Hepatocyte (in vitro differentiated cells): ENCODE data around the gene ME2. TPM values are rescaled to one million over a fixed set of nuclear protein-coding genes. Genes with fewer than 3 reads are reported as not detected.
"Not testable (repeated sequence)": the region's sequence is repeated elsewhere in the genome, so short reads cannot be mapped to it uniquely, and the experiment has no call there.

ENCODE experiments used
- DNase-seq: peaks from one replicate; pipeline ENCODE4 v3.0.0-alpha.2; 2016; ENCODE audit warnings: low spot score
- H2AFZ ChIP-seq: fragments of 200-600 bp; sonication (generic); 2 replicates; pipeline ENCODE4 v1.6.0; 2016; ENCODE audit warnings: antibody characterized with exemption, mild to moderate bottlenecking
- H3K27ac ChIP-seq: fragments of 200-600 bp; sonication (generic); 2 replicates; pipeline ENCODE4 v1.5.1; 2016; ENCODE audit warnings: mild to moderate bottlenecking
- H3K27me3 ChIP-seq: fragments of 200-600 bp; sonication (generic); 2 replicates; pipeline ENCODE4 v1.6.1; 2016
- H3K36me3 ChIP-seq: fragments of 200-600 bp; sonication (generic); replicated peaks from 2 replicates; pipeline ENCODE4 v1.5.1; 2016; ENCODE audit warnings: low read depth; ENCODE audit not compliant: insufficient read depth
- H3K4me1 ChIP-seq: fragments of 200-600 bp; sonication (generic); 2 replicates; pipeline ENCODE4 v1.5.1; 2016; ENCODE audit warnings: mild to moderate bottlenecking, moderate library complexity; ENCODE audit not compliant: insufficient read depth
- H3K4me2 ChIP-seq: fragments of 200-600 bp; sonication (generic); 2 replicates; pipeline ENCODE4 v1.6.0; 2016
- H3K4me3 ChIP-seq: fragments of 200-600 bp; sonication (generic); 2 replicates; pipeline ENCODE4 v1.5.1; 2016; ENCODE audit warnings: mild to moderate bottlenecking
- H3K79me2 ChIP-seq: fragments of 200-600 bp; sonication (generic); 2 replicates; pipeline ENCODE4 v1.6.0; 2017; ENCODE audit warnings: mild to moderate bottlenecking
- H3K9me2 ChIP-seq: fragments of 200-600 bp; sonication (generic); replicated peaks from 2 replicates; pipeline ENCODE4 v1.6.0; 2017; ENCODE audit warnings: mild to moderate bottlenecking; ENCODE audit not compliant: insufficient read depth
- H3K9me3 ChIP-seq: fragments of 200-600 bp; sonication (generic); 2 replicates; pipeline ENCODE4 v1.5.1; 2016; ENCODE audit warnings: low read depth, mild to moderate bottlenecking
- H4K20me1 ChIP-seq: fragments of 200-600 bp; sonication (generic); 2 replicates; pipeline ENCODE4 v1.6.0; 2016; ENCODE audit warnings: mild to moderate bottlenecking; ENCODE audit not compliant: insufficient read depth, poor library complexity, severe bottlenecking
- EZH2 ChIP-seq: fragments of 200-600 bp; sonication (generic); IDR thresholded peaks from 2 replicates; pipeline ENCODE4 v1.6.1; 2016; ENCODE audit warnings: antibody characterized with exemption, mild to moderate bottlenecking, borderline replicate concordance
- EZH2phosphoT487 ChIP-seq: fragments of 200-600 bp; sonication (generic); IDR thresholded peaks from one replicate; pipeline ENCODE4 v1.6.1; 2018; ENCODE audit warnings: antibody characterized with exemption, mild to moderate bottlenecking, low read depth, moderate library complexity; ENCODE audit not compliant: unreplicated experiment, severe bottlenecking
- WGBS: methylation state at CpG from one replicate; pipeline ENCODE4 v1.1.6; 2016; ENCODE audit warnings: low lambda C conversion rate; ENCODE audit errors: missing lambda C conversion rate; 5-methylcytosine and 5-hydroxymethylcytosine counted together
- polyA plus RNA-seq: library from polyadenylated mRNA; unstranded; fragments of >200 nt; fragmentation: Nextera tagmentation; extraction: Ambion mirVana; gene quantifications from 2 replicates; pipeline ENCODE4 v1.2.1, GENCODE V29; 2016
- total RNA-seq: library from RNA; depleted of rRNA; stranded (reverse); fragments of >200 nt; gene quantifications from 2 replicates; pipeline ENCODE4 v1.2.3, GENCODE V29; 2014
- TF ChIP-seq, protein P1 (sequence below): fragments of 200-600 bp; sonication (generic); IDR thresholded peaks from 2 replicates; pipeline ENCODE4 v1.5.1; 2016; ENCODE audit warnings: antibody characterized with exemption, mild to moderate bottlenecking; ENCODE audit not compliant: poor library complexity

ME2 gene
- total and polyA plus RNA-seq, 2 experiments from 2014 or later, result 33.6 to 45.8 TPM

DNA sequence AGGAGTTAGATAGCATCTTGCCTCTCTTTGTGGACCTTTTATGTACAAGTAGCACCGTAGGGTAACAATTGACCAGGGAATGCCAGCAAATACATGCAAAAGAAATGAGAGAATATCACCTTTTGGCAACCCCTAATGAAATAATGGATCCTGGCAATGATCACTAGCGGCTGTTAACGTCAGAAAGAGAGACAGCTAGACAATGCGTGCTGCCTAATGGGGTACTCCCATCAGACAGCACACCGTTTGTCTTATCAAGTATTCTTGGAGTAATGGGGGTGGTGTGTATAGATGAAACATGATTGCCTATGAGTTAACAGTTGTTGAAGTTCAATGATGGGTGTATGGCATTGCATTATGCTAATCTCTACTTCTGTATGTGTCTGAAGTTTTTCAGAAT lies 90.5 kb downstream of the ME2 start:
- Histone ChIP-seq H4K20me1 (no peaks in the 10 kb centered on the region), H3K9me3 (no peaks in the 10 kb centered on the region), H3K4me3 (no peak overlapping the region), H3K27ac (no peak overlapping the region), H3K36me3 (no peaks in the 10 kb centered on the region), H3K4me2 (peak overlapping the region; percentile 88), H3K9me2 (no peaks in the 10 kb centered on the region), H3K4me1 (peaks cover 12% of the 10 kb centered on the region), H3K27me3 (no peaks in the 10 kb centered on the region), H3K79me2 (peaks cover 20% of the 10 kb centered on the region), H2AFZ (no peak overlapping the region)
- WGBS, result 60% methylated on average over 5 of the region's 5 CpGs
- TF ChIP-seq EZH2 (no peak), EZH2phosphoT487 (no peak)
- TF ChIP-seq, protein P1, sequence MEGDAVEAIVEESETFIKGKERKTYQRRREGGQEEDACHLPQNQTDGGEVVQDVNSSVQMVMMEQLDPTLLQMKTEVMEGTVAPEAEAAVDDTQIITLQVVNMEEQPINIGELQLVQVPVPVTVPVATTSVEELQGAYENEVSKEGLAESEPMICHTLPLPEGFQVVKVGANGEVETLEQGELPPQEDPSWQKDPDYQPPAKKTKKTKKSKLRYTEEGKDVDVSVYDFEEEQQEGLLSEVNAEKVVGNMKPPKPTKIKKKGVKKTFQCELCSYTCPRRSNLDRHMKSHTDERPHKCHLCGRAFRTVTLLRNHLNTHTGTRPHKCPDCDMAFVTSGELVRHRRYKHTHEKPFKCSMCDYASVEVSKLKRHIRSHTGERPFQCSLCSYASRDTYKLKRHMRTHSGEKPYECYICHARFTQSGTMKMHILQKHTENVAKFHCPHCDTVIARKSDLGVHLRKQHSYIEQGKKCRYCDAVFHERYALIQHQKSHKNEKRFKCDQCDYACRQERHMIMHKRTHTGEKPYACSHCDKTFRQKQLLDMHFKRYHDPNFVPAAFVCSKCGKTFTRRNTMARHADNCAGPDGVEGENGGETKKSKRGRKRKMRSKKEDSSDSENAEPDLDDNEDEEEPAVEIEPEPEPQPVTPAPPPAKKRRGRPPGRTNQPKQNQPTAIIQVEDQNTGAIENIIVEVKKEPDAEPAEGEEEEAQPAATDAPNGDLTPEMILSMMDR, result no peak
- no peak for DNase-seq

DNA sequence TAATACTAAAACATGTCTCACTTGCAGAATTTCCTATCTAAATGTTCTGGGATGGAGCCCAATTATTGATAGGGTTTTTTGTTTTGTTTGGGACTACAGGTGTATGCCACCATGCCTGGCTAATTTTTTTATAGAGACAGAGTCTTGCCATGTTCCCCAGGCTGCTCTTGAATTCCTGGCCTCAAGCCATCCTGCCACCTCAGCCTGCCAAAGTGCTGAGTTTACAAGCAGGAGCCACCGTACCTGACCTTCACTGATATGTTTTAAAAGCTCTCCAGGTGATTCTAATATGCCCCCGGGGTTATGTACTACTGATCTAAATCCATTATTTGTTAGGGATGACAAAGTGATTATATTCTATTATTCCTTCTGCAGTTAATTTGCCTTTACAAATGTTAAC lies 91.1 kb downstream of the ME2 start:
- Histone ChIP-seq H3K27me3 (no peaks in the 10 kb centered on the region), H2AFZ (no peak overlapping the region), H3K27ac (no peak overlapping the region), H3K4me1 (peaks cover 12% of the 10 kb centered on the region), H4K20me1 (no peaks in the 10 kb centered on the region), H3K4me3 (no peak overlapping the region), H3K9me2 (no peaks in the 10 kb centered on the region), H3K4me2 (peak overlapping the region; percentile 88), H3K79me2 (peaks cover 20% of the 10 kb centered on the region), H3K36me3 (no peaks in the 10 kb centered on the region), H3K9me3 (no peaks in the 10 kb centered on the region)
- no peak for DNase-seq
- TF ChIP-seq, protein P1, result no peak
- TF ChIP-seq EZH2, result no peak
- TF ChIP-seq EZH2phosphoT487, result no peak
- 9% methylated on average over 2 of the region's 2 CpGs for WGBS

DNA sequence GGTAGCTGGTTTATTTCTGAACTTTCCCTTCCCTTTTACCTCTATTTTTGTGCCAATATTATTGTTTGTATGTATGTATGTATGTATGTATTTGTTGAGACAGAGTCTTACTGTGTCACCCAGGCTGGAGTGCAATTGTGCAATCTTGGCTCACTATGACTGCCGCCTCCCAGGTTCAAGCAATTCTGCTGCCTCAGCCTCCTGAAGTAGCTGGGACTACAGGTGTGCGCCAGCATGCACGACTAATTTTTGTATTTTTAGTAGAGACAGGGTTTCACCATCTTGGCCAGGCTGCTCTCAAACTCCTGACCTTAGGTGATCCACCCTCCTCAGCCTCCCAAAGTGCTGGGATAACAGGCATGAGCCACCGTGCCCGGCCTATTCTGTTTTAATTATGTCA lies 93.5 kb downstream of the ME2 start:
- H2AFZ ChIP-seq, H4K20me1 ChIP-seq, H3K27me3 ChIP-seq, H3K9me2 ChIP-seq, DNase-seq, H3K4me3 ChIP-seq, H3K36me3 ChIP-seq, H3K4me2 ChIP-seq, H3K9me3 ChIP-seq: not testable (repeated sequence)
- 88% methylated on average over 5 of the region's 5 CpGs for WGBS
- H3K27ac ChIP-seq, result peak overlapping the region; percentile 68
- H3K4me1 ChIP-seq, result peaks cover 12% of the 10 kb centered on the region
- H3K79me2 ChIP-seq, result peaks cover 20% of the 10 kb centered on the region

DNA sequence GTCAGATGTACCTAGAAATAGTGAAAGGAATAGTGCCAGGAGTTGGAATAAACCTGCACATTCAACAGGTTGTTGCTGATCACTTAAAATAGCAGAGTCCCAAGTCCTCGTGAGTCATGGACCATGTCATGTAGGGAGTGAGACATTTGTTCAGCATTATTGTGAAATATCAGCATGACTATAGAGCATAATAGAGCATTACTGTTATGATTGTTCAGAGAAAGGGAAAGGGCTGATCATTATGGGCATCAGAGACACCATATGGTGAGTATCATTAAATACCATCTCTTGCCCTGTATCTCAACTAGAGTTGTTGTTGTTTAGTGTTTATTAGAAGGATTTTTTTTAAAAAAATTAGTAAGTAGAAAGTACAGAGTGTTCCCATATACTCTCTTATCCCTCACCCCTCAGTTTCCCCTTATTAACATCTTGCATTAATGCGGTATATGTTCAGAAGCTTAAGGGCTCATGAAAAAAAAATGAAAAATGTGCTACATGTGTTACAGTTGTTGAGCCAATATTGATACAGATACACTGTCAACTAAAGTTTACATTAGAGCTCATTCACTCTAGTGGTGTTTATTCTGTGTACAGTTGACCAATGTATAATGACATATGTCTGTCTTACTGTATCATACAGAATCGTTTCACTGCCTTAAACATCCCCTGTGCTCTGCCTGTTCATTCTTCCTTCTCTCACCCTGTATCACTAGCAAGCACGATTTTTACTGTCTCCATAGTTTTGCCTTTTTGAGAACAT lies 94.6 kb downstream of the ME2 start:
- H3K9me2 ChIP-seq, result no peaks in the 10 kb centered on the region
- H3K4me1 ChIP-seq, result peaks cover 12% of the 10 kb centered on the region
- WGBS, result 85% methylated on average over 4 of the region's 4 CpGs
- peak; percentile 61 for DNase-seq
- no peaks in the 10 kb centered on the region for H4K20me1 ChIP-seq
- peak overlapping the region; percentile 21 for H3K4me2 ChIP-seq
- no peak overlapping the region for H3K4me3 ChIP-seq
- H2AFZ ChIP-seq, result no peak overlapping the region
- TF ChIP-seq, protein P1, result no peak
- no peak for TF ChIP-seq EZH2
- no peak for TF ChIP-seq EZH2phosphoT487
- peaks cover 5% of the 10 kb centered on the region for H3K9me3 ChIP-seq
- H3K36me3 ChIP-seq, result peaks cover 4% of the 10 kb centered on the region
- H3K27me3 ChIP-seq, result no peaks in the 10 kb centered on the region
- peaks cover 19% of the 10 kb centered on the region for H3K79me2 ChIP-seq
- peak overlapping the region; percentile 68 for H3K27ac ChIP-seq
